Transverse colon (tissue), 4 donors: ENCODE data around the gene TANGO2. TPM values are rescaled to one million over a fixed set of nuclear protein-coding genes. Genes with fewer than 3 reads are reported as not detected.
A peak's percentile ranks its signal among the peaks of the same experiment; 100 is the strongest.

Source experiments
- DNase-seq: peaks from one replicate; pipeline ENCODE4 v3.0.0-alpha.2; 2019
- H3K27ac ChIP-seq, 4 donors: fragments of 200-600 bp; sonication (generic); 2 replicates each; pipeline ENCODE4 v1.5.1; 2016 to 2018; ENCODE audit warnings: inconsistent platforms in 4 of 4
- H3K27me3 ChIP-seq: fragments of 200-600 bp; sonication (generic); 2 replicates; pipeline ENCODE4 v1.5.1; 2017; ENCODE audit warnings: inconsistent platforms
- H3K36me3 ChIP-seq, 4 donors: fragments of 200-600 bp; sonication (generic); 2 replicates each; pipeline ENCODE4 v1.5.1; 2017 to 2019; ENCODE audit warnings: inconsistent platforms in 4 of 4
- H3K4me1 ChIP-seq, 4 donors: fragments of 200-600 bp; sonication (generic); 2 replicates each; pipeline ENCODE4 v1.5.1; 2017 to 2020; ENCODE audit warnings: inconsistent platforms in 4 of 4
- H3K4me3 ChIP-seq, 4 donors: fragments of 200-600 bp; sonication (generic); 1 replicate in 1 of 4; 2 replicates in 3 of 4; pipeline versions ENCODE4 v1.5.1 to v1.6.1; 2017 to 2019; ENCODE audit warnings: inconsistent platforms in 4 of 4
- H3K9me3 ChIP-seq, 2 donors: fragments of 200-600 bp; sonication (generic); 2 replicates each; pipeline ENCODE4 v1.5.1; 2017 to 2019; ENCODE audit warnings: inconsistent platforms in 2 of 2
- EP300 ChIP-seq: sonication (generic); formaldehyde crosslinking; IDR thresholded peaks from one replicate; pipeline ENCODE4 v1.6.1; 2017; ENCODE audit warnings: antibody characterized with exemption, low read depth
- POLR2A ChIP-seq: fragments of 450-650 bp; IDR thresholded peaks from one replicate; pipeline ENCODE4 v1.6.1; 2016; ENCODE audit warnings: antibody characterized with exemption, mild to moderate bottlenecking, moderate library complexity
- POLR2AphosphoS5 ChIP-seq, 3 donors: sonication (generic); formaldehyde crosslinking; IDR thresholded peaks; one replicate each; pipeline ENCODE4 v1.6.1; 2016; ENCODE audit warnings: antibody characterized with exemption in 3 of 3
- WGBS, 2 donors: methylation state at CpG; one replicate each; pipeline ENCODE4 v1.1.5; 2018; ENCODE audit warnings: low coverage in 1 of 2; 5-methylcytosine and 5-hydroxymethylcytosine counted together
- in situ Hi-C, 4 donors: fragments of 200-750 bp; cut with MboI; loops; one replicate each; pipeline versions ENCODE4 v1.15.0 to v1.15.1; 2017; ENCODE audit warnings: low sequenced_read_pairs in 3 of 4, low pct_ligation_motif_present in 1 of 4, low pct_unique_long_range_greater_than_20kb in 1 of 4
- intact Hi-C: fragments of 100-400 bp; cut with DNase I; formaldehyde crosslinking; loops from one replicate; pipeline ENCODE4 v1.15.1; 2023; ENCODE audit warnings: low total_unique reads
- total RNA-seq, 4 donors: library from RNA; depleted of rRNA; stranded (reverse); fragments of >200 nt; gene quantifications; one replicate each; pipeline ENCODE4 v1.1.0, GENCODE V29; 2016
- TF ChIP-seq, protein P1 (sequence below), 5 experiments: fragments of 200-600 bp in 3 of 5; fragments of 450-650 bp in 2 of 5; sonication (generic) in 3 of 5; IDR thresholded peaks; 1 replicate in 2 of 5; 2 replicates in 3 of 5; pipeline ENCODE4 v1.5.1; 2016 to 2017; ENCODE audit warnings: antibody characterized with exemption in 5 of 5, inconsistent platforms in 3 of 5, mild to moderate bottlenecking in 2 of 5, moderate library complexity in 1 of 5

Gene TANGO2
- total RNA-seq, 4 donors from 2014 or later = 32.9 to 101 (median 50.6) TPM

DNA sequence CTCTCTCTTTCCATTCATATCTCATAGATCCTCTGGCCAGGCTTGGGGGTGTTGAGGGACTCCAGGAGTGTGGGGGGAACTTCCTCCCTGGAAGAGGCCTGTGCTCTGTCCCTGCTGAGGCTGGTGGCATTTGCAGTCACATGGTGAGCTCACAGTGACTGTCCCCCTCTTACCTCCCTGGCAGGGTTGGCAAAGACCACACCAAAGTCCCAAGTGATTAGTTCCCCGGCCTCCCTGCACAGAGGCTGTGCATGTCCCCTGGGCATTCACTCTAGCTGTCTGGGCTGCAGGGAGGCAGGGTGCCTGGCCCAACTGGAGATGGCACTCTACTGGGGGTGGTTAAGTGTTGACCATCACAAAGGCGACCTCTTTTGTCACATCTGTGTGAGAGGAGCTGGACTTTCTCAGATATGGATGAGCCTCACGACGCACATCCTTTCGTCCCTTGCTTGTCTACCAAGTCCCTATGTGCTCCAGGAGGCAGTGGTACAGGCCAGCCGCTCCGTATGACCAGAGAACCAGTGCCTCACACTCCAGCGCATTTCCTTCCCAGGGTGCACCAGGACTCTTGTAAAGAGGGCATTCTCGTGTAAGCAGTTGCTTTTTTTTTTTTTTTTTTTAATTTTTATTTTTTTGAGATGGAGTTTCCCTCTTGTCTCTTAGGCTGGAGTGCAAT, 8.8 kb downstream of the TANGO2 start:
- Histone ChIP-seq H3K4me3 (no peak overlapping the region), H3K36me3 (no peaks in the 10 kb centered on the region), H3K9me3 (no peaks in the 10 kb centered on the region), H3K27ac (no peak overlapping the region), H3K27me3 (no peaks in the 10 kb centered on the region), H3K4me1 (peaks cover 0 to 16% (median 1%) of the 10 kb centered on the region in 4 donors)
- 90% methylated on average over 9 of the region's 9 CpGs; no CpG with 5 or more reads in 1 of the 2 donors for WGBS, 2 donors
- intact Hi-C loops (loop anchor here (5.0 kb wide), 1 partner anchor 43 kb away; no protein-coding TSS in a partner anchor), in situ Hi-C loops (loop anchor here in 1 of 4 donors (10.0 kb wide), 1 partner anchor 65 kb away; no protein-coding TSS in a partner anchor)
- TF ChIP-seq EP300 (no peak), POLR2AphosphoS5 (IDR thresholded peaks at IDR 0.05) (no peak), POLR2A (no peak)
- TF ChIP-seq, protein P1, sequence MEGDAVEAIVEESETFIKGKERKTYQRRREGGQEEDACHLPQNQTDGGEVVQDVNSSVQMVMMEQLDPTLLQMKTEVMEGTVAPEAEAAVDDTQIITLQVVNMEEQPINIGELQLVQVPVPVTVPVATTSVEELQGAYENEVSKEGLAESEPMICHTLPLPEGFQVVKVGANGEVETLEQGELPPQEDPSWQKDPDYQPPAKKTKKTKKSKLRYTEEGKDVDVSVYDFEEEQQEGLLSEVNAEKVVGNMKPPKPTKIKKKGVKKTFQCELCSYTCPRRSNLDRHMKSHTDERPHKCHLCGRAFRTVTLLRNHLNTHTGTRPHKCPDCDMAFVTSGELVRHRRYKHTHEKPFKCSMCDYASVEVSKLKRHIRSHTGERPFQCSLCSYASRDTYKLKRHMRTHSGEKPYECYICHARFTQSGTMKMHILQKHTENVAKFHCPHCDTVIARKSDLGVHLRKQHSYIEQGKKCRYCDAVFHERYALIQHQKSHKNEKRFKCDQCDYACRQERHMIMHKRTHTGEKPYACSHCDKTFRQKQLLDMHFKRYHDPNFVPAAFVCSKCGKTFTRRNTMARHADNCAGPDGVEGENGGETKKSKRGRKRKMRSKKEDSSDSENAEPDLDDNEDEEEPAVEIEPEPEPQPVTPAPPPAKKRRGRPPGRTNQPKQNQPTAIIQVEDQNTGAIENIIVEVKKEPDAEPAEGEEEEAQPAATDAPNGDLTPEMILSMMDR (IDR thresholded peaks at IDR 0.05) = no peak
- DNase-seq = no peak

DNA sequence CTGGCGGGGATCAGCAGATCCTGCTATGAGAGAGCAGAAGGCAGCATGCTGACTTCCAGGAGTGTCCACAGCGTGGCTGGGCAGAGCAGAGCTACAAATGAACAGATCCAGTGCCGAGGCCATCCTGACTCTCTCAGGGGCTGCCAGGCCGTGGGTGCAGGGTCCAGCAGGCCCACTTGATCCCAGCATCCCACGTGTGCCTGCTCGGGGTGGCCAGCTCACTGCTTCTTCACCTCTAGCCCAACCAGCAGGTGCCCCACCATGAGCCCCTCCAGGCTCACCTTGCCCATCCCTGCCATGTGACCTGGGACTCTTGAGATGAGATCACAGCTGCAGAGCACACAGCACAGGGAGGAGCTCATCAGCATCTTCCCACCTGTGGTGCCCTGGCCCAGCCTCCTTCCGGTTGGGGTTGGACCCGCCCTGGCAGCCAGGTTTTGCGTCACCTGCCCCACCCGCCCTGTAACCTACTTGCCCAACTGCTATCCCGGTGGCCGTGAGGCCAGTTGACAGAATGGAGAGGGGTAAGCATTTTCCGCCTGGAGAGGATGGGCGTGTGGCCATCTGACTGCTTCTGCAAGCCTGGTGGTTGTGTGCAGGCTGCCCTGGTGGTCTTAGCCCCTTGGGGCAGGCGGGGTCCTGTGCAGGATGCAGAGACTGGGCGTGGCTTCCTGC, 11.0 kb downstream of the TANGO2 start:
- peak; percentile 61 for DNase-seq
- TF ChIP-seq EP300 (no peak), POLR2AphosphoS5 (IDR thresholded peaks at IDR 0.05) (no peak), POLR2A (no peak)
- TF ChIP-seq, protein P1 (IDR thresholded peaks at IDR 0.05) = no peak
- no peaks in the 10 kb centered on the region for H3K27me3 ChIP-seq
- 58% methylated on average over 15 of the region's 16 CpGs; no CpG with 5 or more reads in 1 of the 2 donors for WGBS, 2 donors
- H3K36me3 ChIP-seq = no peaks in the 10 kb centered on the region
- H3K9me3 ChIP-seq = no peaks in the 10 kb centered on the region
- peaks cover 0 to 16% (median 1%) of the 10 kb centered on the region in 4 donors for H3K4me1 ChIP-seq
- intact Hi-C loops = loop anchor here (5.0 kb wide), 1 partner anchor 40 kb away; no protein-coding TSS in a partner anchor
- in situ Hi-C loops = no loop called here
- no peak overlapping the region for H3K4me3 ChIP-seq
- H3K27ac ChIP-seq = no peak overlapping the region

DNA sequence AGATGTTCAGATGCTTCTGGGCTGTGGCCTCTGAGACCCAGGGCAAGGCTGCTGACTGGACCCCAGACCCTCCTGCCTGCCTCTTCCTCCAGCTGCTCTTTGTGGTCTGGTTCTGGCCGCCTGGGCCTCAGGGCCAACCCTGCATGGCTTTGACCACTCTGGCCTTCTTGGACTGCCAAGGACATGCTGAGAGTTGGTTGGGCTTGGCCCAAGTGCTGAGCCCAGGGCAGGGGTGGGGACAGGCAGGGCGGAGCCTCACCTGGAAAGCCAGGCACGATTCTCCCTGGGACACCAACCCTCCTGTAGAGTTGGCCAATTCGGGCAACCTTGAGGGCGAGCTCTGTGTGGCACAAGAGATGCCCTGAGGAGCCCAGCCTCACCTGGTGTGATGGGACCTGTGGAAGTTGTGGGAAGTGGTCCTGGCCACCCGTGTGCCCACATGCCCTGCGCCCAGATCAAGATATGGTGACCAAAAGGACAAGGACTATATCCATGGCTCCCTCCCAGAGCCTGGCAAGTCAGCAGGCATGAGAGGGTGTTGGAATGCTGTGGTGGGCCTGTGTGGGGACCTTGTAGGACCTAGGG, 11.6 kb downstream of the TANGO2 start:
- TF ChIP-seq POLR2A (no peak), EP300 (no peak)
- TF ChIP-seq, protein P1 (IDR thresholded peaks at IDR 0.05) = no peak
- Histone ChIP-seq H3K36me3 (no peaks in the 10 kb centered on the region), H3K4me3 (no peak overlapping the region), H3K9me3 (no peaks in the 10 kb centered on the region), H3K4me1 (peaks cover 0 to 16% (median 1%) of the 10 kb centered on the region in 4 donors), H3K27me3 (no peaks in the 10 kb centered on the region), H3K27ac (no peak overlapping the region)
- 90% methylated on average over 4 of the region's 7 CpGs; no CpG with 5 or more reads in 1 of the 2 donors for WGBS, 2 donors
- intact Hi-C loops = loop anchor here (5.0 kb wide), 1 partner anchor 40 kb away; no protein-coding TSS in a partner anchor
- in situ Hi-C loops = no loop called here
- DNase-seq = no peak
